ENCODE measurements around the gene OLFML3. TPM values are rescaled to one million over a fixed set of nuclear protein-coding genes. Genes with fewer than 3 reads are reported as not detected.

Gene OLFML3
- total RNA-seq, 4 donors from 2014 or later, result 39.5 to 99.5 (median 45.2) TPM

DNA sequence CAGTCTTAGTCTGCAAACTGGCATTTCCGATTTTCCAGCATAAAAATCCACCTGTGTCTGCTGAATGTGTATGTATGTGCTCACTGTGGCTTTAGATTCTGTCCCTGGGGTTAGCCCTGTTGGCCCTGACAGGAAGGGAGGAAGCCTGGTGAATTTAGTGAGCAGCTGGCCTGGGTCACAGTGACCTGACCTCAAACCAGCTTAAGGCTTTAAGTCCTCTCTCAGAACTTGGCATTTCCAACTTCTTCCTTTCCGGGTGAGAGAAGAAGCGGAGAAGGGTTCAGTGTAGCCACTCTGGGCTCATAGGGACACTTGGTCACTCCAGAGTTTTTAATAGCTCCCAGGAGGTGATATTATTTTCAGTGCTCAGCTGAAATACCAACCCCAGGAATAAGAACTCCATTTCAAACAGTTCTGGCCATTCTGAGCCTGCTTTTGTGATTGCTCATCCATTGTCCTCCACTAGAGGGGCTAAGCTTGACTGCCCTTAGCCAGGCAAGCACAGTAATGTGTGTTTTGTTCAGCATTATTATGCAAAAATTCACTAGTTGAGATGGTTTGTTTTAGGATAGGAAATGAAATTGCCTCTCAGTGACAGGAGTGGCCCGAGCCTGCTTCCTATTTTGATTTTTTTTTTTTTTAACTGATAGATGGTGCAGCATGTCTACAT is 2.5 kb upstream of the OLFML3 start:
- TF ChIP-seq, protein P1, sequence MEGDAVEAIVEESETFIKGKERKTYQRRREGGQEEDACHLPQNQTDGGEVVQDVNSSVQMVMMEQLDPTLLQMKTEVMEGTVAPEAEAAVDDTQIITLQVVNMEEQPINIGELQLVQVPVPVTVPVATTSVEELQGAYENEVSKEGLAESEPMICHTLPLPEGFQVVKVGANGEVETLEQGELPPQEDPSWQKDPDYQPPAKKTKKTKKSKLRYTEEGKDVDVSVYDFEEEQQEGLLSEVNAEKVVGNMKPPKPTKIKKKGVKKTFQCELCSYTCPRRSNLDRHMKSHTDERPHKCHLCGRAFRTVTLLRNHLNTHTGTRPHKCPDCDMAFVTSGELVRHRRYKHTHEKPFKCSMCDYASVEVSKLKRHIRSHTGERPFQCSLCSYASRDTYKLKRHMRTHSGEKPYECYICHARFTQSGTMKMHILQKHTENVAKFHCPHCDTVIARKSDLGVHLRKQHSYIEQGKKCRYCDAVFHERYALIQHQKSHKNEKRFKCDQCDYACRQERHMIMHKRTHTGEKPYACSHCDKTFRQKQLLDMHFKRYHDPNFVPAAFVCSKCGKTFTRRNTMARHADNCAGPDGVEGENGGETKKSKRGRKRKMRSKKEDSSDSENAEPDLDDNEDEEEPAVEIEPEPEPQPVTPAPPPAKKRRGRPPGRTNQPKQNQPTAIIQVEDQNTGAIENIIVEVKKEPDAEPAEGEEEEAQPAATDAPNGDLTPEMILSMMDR (IDR thresholded peaks at IDR 0.05; ENCODE audit: low read depth), result no peak

DNA sequence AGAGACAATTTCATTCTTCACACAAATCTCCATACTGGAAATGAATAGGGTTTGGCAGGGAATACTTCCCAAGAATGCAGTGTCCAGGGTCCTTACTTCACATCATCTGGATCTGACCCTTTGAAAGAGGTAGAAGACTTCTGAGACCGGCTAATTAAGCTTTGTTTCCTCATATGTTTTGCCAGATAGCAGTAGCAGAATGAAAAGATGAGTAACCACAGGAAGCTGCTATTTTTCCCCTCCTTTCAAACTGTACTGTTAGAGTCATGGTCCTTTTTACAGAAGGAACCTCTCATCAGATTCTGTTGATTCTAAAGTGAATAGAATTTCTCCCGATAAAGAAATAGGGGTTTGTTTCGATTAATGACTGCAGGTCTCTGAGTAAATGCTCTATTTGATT is 1.4 kb upstream of the OLFML3 start:
- TF ChIP-seq, protein P1 (IDR thresholded peaks at IDR 0.05; ENCODE audit: low read depth), result no peak

DNA sequence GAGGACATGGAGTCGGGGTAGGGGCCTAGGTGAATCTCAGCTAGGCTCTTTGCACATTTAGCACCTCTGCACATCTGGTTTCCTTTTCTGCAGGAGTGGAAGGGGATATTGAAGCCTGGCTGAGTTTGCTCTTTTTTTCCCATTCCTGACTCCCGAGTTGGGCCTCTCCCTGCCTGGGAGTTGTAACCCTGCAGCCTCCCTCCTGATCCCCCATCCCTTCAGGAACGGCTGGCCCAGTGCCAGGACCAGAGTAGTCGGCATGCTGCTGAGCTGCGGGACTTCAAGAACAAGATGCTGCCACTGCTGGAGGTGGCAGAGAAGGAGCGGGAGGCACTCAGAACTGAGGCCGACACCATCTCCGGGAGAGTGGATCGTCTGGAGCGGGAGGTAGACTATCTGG is 836 bp downstream of the OLFML3 start:
- TF ChIP-seq, protein P1 (IDR thresholded peaks at IDR 0.05; ENCODE audit: low read depth), result no peak

DNA sequence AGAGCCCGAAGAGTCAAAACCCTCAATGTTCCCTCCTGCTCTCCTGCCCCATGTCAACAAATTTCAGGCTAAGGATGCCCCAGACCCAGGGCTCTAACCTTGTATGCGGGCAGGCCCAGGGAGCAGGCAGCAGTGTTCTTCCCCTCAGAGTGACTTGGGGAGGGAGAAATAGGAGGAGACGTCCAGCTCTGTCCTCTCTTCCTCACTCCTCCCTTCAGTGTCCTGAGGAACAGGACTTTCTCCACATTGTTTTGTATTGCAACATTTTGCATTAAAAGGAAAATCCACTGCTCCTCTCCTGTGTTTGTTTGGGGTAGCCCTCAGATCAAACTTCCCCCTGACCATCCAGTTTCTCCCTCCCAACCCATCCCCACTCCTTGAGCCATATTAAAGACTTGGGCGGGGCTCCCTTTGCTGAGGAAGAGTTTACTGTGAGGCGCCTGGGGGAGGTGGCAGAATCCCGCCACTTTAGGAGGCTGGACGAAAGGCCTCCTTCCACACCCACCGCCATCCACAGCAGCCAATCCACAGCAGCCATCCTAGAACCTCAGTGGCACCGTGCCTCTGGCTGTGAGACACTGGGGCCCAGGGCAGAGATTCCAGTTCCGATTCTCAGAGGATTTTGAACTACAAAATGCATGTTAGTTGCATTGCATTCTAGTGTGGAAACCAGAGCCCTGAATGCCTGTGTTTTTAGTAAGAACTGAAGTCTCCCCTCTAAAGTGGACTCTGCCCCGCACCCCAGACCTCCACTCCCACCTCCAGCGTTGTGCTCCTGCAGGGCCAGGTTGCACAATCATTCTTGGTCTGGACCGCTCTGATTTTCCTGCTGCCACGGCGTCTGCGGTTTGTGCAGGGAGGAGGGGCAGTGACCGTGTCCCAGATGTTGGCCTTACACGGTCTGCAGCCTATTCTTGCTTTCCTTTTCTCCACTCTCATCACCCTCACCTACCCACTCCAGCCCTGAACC is 3.0 kb downstream of the OLFML3 start:
- TF ChIP-seq, protein P1 (IDR thresholded peaks at IDR 0.05; ENCODE audit: low read depth), result no peak

DNA sequence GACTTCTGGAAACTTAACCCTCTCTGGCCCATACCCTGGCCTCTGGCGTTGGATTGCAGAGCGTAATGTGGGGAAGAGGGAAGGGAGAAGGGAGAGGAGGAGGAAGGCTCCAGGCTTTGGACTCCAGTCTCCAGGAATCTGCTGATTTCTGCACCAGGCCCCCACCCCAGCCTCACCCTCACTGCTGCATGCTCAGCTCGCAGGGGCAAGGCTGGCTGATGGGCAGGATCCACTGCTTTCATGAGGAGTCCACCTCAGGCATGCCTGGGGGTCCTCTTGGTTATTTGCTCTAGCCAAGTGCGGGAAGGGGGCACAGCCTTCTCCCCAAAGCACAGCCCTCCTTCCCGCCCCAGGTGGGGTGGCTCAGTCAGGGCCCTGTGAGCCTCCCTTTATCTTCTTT is 3.7 kb downstream of the OLFML3 start:
- TF ChIP-seq, protein P1 (IDR thresholded peaks at IDR 0.05; ENCODE audit: low read depth), result no peak

DNA sequence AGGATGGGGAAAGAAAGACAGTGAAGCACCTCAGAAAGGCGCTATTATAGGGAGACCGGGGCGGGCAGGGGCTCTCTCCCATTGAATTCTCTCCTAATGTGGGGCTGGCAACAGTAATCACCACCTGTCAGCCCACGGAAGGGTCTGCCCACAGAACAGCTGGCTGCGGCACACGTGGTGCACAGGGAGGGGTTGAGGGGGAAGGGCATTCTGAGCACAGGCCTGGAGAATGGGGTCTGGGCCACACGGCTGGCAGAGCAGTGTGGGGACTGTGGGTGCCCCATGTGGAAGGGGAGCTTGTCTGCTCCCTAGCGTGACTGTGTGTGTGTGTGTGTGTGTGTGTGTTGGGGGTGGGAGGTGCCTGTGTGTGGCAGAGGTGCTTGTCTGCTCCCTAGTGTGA is 4.1 kb downstream of the OLFML3 start:
- TF ChIP-seq, protein P1 (IDR thresholded peaks at IDR 0.05; ENCODE audit: low read depth), result no peak

DNA sequence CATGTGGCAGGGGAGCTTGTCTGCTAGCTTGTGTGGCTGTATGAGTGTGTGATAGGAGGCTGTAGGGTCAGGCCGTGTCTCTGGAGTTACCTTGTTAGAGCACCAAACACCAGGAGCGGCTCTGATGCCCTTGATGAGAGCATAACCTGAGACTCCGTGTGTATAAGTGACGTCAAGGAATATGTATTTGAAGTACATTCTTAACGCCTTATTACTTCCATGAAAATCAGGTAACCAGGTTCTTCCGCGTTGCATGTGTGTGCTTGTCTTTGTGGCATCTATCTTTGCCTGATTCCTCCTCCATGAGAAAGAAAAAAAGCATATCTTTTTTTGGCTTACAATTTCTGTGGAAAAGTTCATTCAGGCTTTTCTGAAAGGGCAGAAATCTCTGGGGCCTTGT is 4.6 kb downstream of the OLFML3 start:
- TF ChIP-seq, protein P1 (IDR thresholded peaks at IDR 0.05; ENCODE audit: low read depth), result no peak
